ENCODE data around the gene CDKAL1.

- TF ChIP-seq ELF4 (IDR thresholded peaks at IDR 0.05) = no peak
- no peak for TF ChIP-seq TARDBP (IDR thresholded peaks at IDR 0.05)
- TF ChIP-seq FOXK2 (IDR thresholded peaks at IDR 0.05) = no peak
- TF ChIP-seq ZNF384 (IDR thresholded peaks at IDR 0.05) = no peak
- TF ChIP-seq SUZ12 (IDR thresholded peaks at IDR 0.05) = no peak
- no peak for TF ChIP-seq BHLHE40 (IDR thresholded peaks at IDR 0.05; ENCODE audit: borderline replicate concordance)
These were observed 118.2 kb downstream of the CDKAL1 start for GRCh38 chr6:20652299-20653084.
